Stimulated activated CD4-positive, alpha-beta T cell treated with anti-CD3 and anti-CD28 coated beads, Interleukin-4, amount 100 ng/mL, for 48 hours (primary cell): Measurements from ENCODE around the gene NSUN2.
"Not testable (repeated sequence)": the region's sequence is repeated elsewhere in the genome, so short reads cannot be mapped to it uniquely, and the experiment has no call there.

Source experiments
- DNase-seq, 2 donors: peaks; one replicate each; pipeline ENCODE4 v3.0.0-alpha.2; 2020; ENCODE audit warnings: low read depth in 2 of 2

NSUN2 gene

GRCh38 chr5:6583049-6583880 is 49.6 kb downstream of the NSUN2 start:
- no peak for DNase-seq

- no peak for DNase-seq
Measured at GRCh38 chr5:6582507-6583048, 50.3 kb downstream of the NSUN2 start.

- no peak for DNase-seq
Measured at GRCh38 chr5:6581559-6582426, 51.1 kb downstream of the NSUN2 start.

GRCh38 chr5:6581090-6581489 is 51.8 kb downstream of the NSUN2 start:
- DNase-seq: no peak

GRCh38 chr5:6579535-6579934 is 53.3 kb downstream of the NSUN2 start:
- no peak for DNase-seq

- no peak for DNase-seq
Measured at GRCh38 chr5:6578676-6579343, 54.0 kb downstream of the NSUN2 start.

- DNase-seq: no peak
Measured at GRCh38 chr5:6576861-6577501, 55.9 kb downstream of the NSUN2 start.

- no peak for DNase-seq
Measured at GRCh38 chr5:6574537-6575245, 58.2 kb downstream of the NSUN2 start.

GRCh38 chr5:6574111-6574510 is 58.7 kb downstream of the NSUN2 start:
- DNase-seq: no peak

GRCh38 chr5:6573651-6574101 is 59.2 kb downstream of the NSUN2 start:
- no peak for DNase-seq

GRCh38 chr5:6572825-6573380 is 59.9 kb downstream of the NSUN2 start:
- DNase-seq: no peak

- no peak for DNase-seq
Measured at GRCh38 chr5:6572086-6572824, 60.6 kb downstream of the NSUN2 start.

- not testable (repeated sequence) for DNase-seq
Measured at GRCh38 chr5:6571607-6572006, 61.2 kb downstream of the NSUN2 start.

- no peak for DNase-seq
Measured at GRCh38 chr5:6570530-6570929, 62.3 kb downstream of the NSUN2 start.

- no peak for DNase-seq
Measured at GRCh38 chr5:6568889-6569288, 64.0 kb downstream of the NSUN2 start.

- no peak for DNase-seq
Measured at GRCh38 chr5:6568383-6568782, 64.5 kb downstream of the NSUN2 start.

- DNase-seq: no peak
Measured at GRCh38 chr5:6567835-6568234, 65.0 kb downstream of the NSUN2 start.

- DNase-seq: no peak
Measured at GRCh38 chr5:6567068-6567467, 65.8 kb downstream of the NSUN2 start.

- no peak for DNase-seq
Measured at GRCh38 chr5:6565492-6565891, 67.4 kb downstream of the NSUN2 start.
